Right lobe of liver (tissue), 4 donors: ENCODE measurements around the gene C11orf21.

Experiments used
- POLR2A ChIP-seq: fragments of 450-650 bp; IDR thresholded peaks from one replicate; pipeline ENCODE4 v1.6.1; 2017; ENCODE audit warnings: antibody characterized with exemption, mild to moderate bottlenecking
- TF ChIP-seq, protein P1 (sequence below), 4 donors: fragments of 200-600 bp in 3 of 4; fragments of 450-650 bp in 1 of 4; IDR thresholded peaks; one replicate each; pipeline versions ENCODE4 v1.5.1 to v1.8.0; 2016 to 2022; ENCODE audit warnings: antibody characterized with exemption in 4 of 4, mild to moderate bottlenecking in 2 of 4
- donor health status: DM: no; HTN: no; CAD: no.
- donor health status: DM: no; HTN: no; CAD: no.
- donor health status: DM: no; HTN: yes; CAD: no.

DNA sequence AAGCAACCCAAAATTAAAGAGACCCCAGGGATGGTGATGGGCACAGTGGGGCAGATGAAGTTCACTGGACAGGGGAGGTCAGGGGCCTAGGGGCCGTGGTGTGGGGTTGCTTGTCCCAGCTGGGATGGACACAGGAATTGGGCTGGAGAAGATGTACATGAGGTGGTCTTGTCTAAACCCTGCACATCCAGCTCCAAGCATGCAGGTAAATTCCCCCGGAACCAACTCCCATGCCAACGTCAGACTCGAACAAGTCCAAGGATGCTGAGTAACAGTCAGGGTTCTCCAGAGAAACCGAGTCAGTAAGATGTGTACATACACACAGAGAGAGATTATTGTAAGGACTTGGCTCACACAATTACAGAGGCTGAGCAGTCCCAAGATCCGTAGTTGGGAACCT is 29.0 kb upstream of the C11orf21 start:
- TF ChIP-seq POLR2A = no peak
- TF ChIP-seq, protein P1, sequence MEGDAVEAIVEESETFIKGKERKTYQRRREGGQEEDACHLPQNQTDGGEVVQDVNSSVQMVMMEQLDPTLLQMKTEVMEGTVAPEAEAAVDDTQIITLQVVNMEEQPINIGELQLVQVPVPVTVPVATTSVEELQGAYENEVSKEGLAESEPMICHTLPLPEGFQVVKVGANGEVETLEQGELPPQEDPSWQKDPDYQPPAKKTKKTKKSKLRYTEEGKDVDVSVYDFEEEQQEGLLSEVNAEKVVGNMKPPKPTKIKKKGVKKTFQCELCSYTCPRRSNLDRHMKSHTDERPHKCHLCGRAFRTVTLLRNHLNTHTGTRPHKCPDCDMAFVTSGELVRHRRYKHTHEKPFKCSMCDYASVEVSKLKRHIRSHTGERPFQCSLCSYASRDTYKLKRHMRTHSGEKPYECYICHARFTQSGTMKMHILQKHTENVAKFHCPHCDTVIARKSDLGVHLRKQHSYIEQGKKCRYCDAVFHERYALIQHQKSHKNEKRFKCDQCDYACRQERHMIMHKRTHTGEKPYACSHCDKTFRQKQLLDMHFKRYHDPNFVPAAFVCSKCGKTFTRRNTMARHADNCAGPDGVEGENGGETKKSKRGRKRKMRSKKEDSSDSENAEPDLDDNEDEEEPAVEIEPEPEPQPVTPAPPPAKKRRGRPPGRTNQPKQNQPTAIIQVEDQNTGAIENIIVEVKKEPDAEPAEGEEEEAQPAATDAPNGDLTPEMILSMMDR (IDR thresholded peaks at IDR 0.05) = no peak
